ENCODE data around the gene SPHK2.
"Not testable (repeated sequence)": the region's sequence is repeated elsewhere in the genome, so short reads cannot be mapped to it uniquely, and the experiment has no call there.

Gene SPHK2

GRCh38 chr19:48669903-48670668 is 50.8 kb downstream of the SPHK2 start:
- H3K27ac Mint-ChIP-seq, result peak overlapping the region; percentile 85

GRCh38 chr19:48670699-48671445 is 51.6 kb downstream of the SPHK2 start:
- H3K4me3 Mint-ChIP-seq, result no peak overlapping the region
- H3K4me1 Mint-ChIP-seq, result peaks cover 16% of the 10 kb centered on the region
- ATAC-seq (no peak), DNase-seq (ENCODE audit: low spot score in 2 of 2) (no peak)
- no peaks in the 10 kb centered on the region for H3K9me3 Mint-ChIP-seq
- H3K27ac Mint-ChIP-seq, result no peak overlapping the region
- H3K36me3 Mint-ChIP-seq, result peaks cover 18% of the 10 kb centered on the region

More at GRCh38 chr19:48669903-48670668, 50.8 kb downstream of the SPHK2 start:
- no peak for DNase-seq (ENCODE audit: low spot score in 2 of 2)
- peaks cover 9% of the 10 kb centered on the region for H3K4me1 Mint-ChIP-seq
- ATAC-seq, result no peak
- H3K36me3 Mint-ChIP-seq, result peaks cover 18% of the 10 kb centered on the region
- H3K9me3 Mint-ChIP-seq, result no peaks in the 10 kb centered on the region
- no peak overlapping the region for H3K4me3 Mint-ChIP-seq

GRCh38 chr19:48671446-48671995 is 52.2 kb downstream of the SPHK2 start:
- ATAC-seq (no peak), DNase-seq (ENCODE audit: low spot score in 2 of 2) (no peak)
- Mint-ChIP-seq H3K9me3 (no peaks in the 10 kb centered on the region), H3K36me3 (peaks cover 18% of the 10 kb centered on the region), H3K4me3 (no peak overlapping the region), H3K27ac (no peak overlapping the region), H3K4me1 (peaks cover 16% of the 10 kb centered on the region)

- Mint-ChIP-seq H3K27ac (no peak within 1 kb of the TSS), H3K4me3 (no peak within 1 kb of the TSS), H3K9me3 (no peaks in the 10 kb centered on the region), H3K4me1 (peaks cover 16% of the 10 kb centered on the region), H3K36me3 (peaks cover 18% of the 10 kb centered on the region)
- DNase-seq (ENCODE audit: low spot score in 2 of 2), result no peak
- no peak for ATAC-seq
Observed at GRCh38 chr19:48672994-48673393, 53.7 kb downstream of the SPHK2 start, which contains the start of gene NTN5. Gene NTN5, minus strand, starts transcription at chr19:48673017. Its CDS starts 2,031 bp downstream, at chr19:48670986.

GRCh38 chr19:48673436-48674100 is 54.3 kb downstream of the SPHK2 start:
- DNase-seq (ENCODE audit: low spot score in 2 of 2) (no peak), ATAC-seq (no peak)
- Mint-ChIP-seq H3K4me3 (no peak overlapping the region), H3K36me3 (peaks cover 17% of the 10 kb centered on the region), H3K4me1 (peaks cover 16% of the 10 kb centered on the region), H3K27ac (no peak overlapping the region), H3K9me3 (no peaks in the 10 kb centered on the region)

- no peaks in the 10 kb centered on the region for H3K9me3 Mint-ChIP-seq
- no peak overlapping the region for H3K27ac Mint-ChIP-seq
- no peak for ATAC-seq
- no peak for DNase-seq (ENCODE audit: low spot score in 2 of 2)
- H3K4me1 Mint-ChIP-seq, result peaks cover 16% of the 10 kb centered on the region
- peaks cover 10% of the 10 kb centered on the region for H3K36me3 Mint-ChIP-seq
- H3K4me3 Mint-ChIP-seq, result no peak overlapping the region
Observed at GRCh38 chr19:48674216-48674809, 55.0 kb downstream of the SPHK2 start.

GRCh38 chr19:48674921-48675824 is 55.9 kb downstream of the SPHK2 start:
- ATAC-seq (peak; percentile 84), DNase-seq (ENCODE audit: low spot score in 2 of 2) (peak; percentile 67 to 82)
- peak overlapping the region; percentile 34 for H3K27ac Mint-ChIP-seq
- peaks cover 9% of the 10 kb centered on the region for H3K4me1 Mint-ChIP-seq
- peaks cover 1% of the 10 kb centered on the region for H3K36me3 Mint-ChIP-seq
- no peaks in the 10 kb centered on the region for H3K9me3 Mint-ChIP-seq
- H3K4me3 Mint-ChIP-seq, result no peak overlapping the region

GRCh38 chr19:48676487-48676886 is 57.2 kb downstream of the SPHK2 start:
- Mint-ChIP-seq H3K4me3 (no peak overlapping the region), H3K36me3 (no peaks in the 10 kb centered on the region), H3K27ac (no peak overlapping the region), H3K9me3 (no peaks in the 10 kb centered on the region), H3K4me1 (peaks cover 9% of the 10 kb centered on the region)
- ATAC-seq (no peak), DNase-seq (ENCODE audit: low spot score in 2 of 2) (no peak)

GRCh38 chr19:48676887-48677286 is 57.6 kb downstream of the SPHK2 start:
- Mint-ChIP-seq H3K9me3 (no peaks in the 10 kb centered on the region), H3K27ac (no peak overlapping the region), H3K4me1 (peaks cover 9% of the 10 kb centered on the region)

GRCh38 chr19:48678201-48678600 is 58.9 kb downstream of the SPHK2 start:
- no peak overlapping the region for H3K27ac Mint-ChIP-seq
- ATAC-seq, result no peak
- no peak overlapping the region for H3K4me3 Mint-ChIP-seq
- no peak for DNase-seq (ENCODE audit: low spot score in 2 of 2)
- peaks cover 9% of the 10 kb centered on the region for H3K4me1 Mint-ChIP-seq
- H3K36me3 Mint-ChIP-seq, result no peaks in the 10 kb centered on the region
- H3K9me3 Mint-ChIP-seq, result no peaks in the 10 kb centered on the region

More at GRCh38 chr19:48676887-48677286, 57.6 kb downstream of the SPHK2 start:
- Mint-ChIP-seq H3K36me3 (no peaks in the 10 kb centered on the region), H3K4me3 (no peak overlapping the region)
- no peak for ATAC-seq
- no peak for DNase-seq (ENCODE audit: low spot score in 2 of 2)

- H3K27ac Mint-ChIP-seq; DNase-seq (ENCODE audit: low spot score in 2 of 2); ATAC-seq; H3K9me3 Mint-ChIP-seq; H3K4me1 Mint-ChIP-seq; H3K36me3 Mint-ChIP-seq; H3K4me3 Mint-ChIP-seq: not testable (repeated sequence)
Observed at GRCh38 chr19:48680006-48680405, 60.7 kb downstream of the SPHK2 start.

Measured in stimulated activated effector memory CD8-positive, alpha-beta T cell treated with anti-CD3 and anti-CD28 coated beads, Interleukin-12 subunit alpha, Interleukin-12 subunit beta, amount 100 ng/mL, for 72 hours (primary cell).